Peyer's patch (tissue), 4 donors: Measurements from ENCODE around the gene KCNIP4. TPM values are rescaled to one million over a fixed set of nuclear protein-coding genes. Genes with fewer than 3 reads are reported as not detected.
"Not testable (repeated sequence)": the region's sequence is repeated elsewhere in the genome, so short reads cannot be mapped to it uniquely, and the experiment has no call there.

ENCODE experiments used
- DNase-seq, 3 donors: peaks; one replicate each; pipeline ENCODE4 v3.0.0-alpha.2; 2017 to 2019
- H3K27ac ChIP-seq, 4 donors: fragments of 200-600 bp; sonication (generic); one replicate each; pipeline ENCODE4 v1.5.1; 2016 to 2019
- H3K27me3 ChIP-seq, 2 donors: fragments of 200-600 bp; sonication (generic); one replicate each; pipeline ENCODE4 v1.5.1; 2019
- H3K36me3 ChIP-seq, 3 donors: fragments of 200-600 bp; sonication (generic); one replicate each; pipeline ENCODE4 v1.5.1; 2016 to 2019
- H3K4me1 ChIP-seq, 4 donors: fragments of 200-600 bp; sonication (generic); one replicate each; pipeline ENCODE4 v1.5.1; 2016 to 2019
- H3K4me3 ChIP-seq, 4 donors: fragments of 200-600 bp; sonication (generic); 1 replicate in 3 of 4; 2 replicates in 1 of 4; pipeline ENCODE4 v1.5.1; 2016 to 2019; ENCODE audit warnings: mild to moderate bottlenecking in 1 of 4
- H3K9me3 ChIP-seq, 4 donors: fragments of 200-600 bp; sonication (generic); one replicate each; pipeline ENCODE4 v1.5.1; 2016 to 2019; ENCODE audit warnings: mild to moderate bottlenecking in 1 of 4
- POLR2A ChIP-seq, 2 donors: fragments of 450-650 bp; IDR thresholded peaks; one replicate each; pipeline ENCODE4 v1.5.1; 2017; ENCODE audit warnings: antibody characterized with exemption in 2 of 2, mild to moderate bottlenecking in 2 of 2, moderate library complexity in 2 of 2
- total RNA-seq, 4 donors: library from RNA; depleted of rRNA; stranded (reverse); fragments of >200 nt; gene quantifications; one replicate each; pipeline ENCODE4 v1.1.0, GENCODE V29; 2016
- TF ChIP-seq, protein P1 (sequence below), 6 experiments: fragments of 450-650 bp in 4 of 6; fragments of 200-600 bp in 2 of 6; sonication (generic) in 1 of 6; IDR thresholded peaks; one replicate each; pipeline ENCODE4 v1.5.1; 2017 to 2019; ENCODE audit warnings: antibody characterized with exemption in 6 of 6, mild to moderate bottlenecking in 3 of 6, moderate library complexity in 1 of 6

KCNIP4 gene
- total RNA-seq, 4 donors from 2014 or later: 2.8 TPM; not detected in 3

GRCh38 chr4:20787940-20788665 is 1160.5 kb downstream of the KCNIP4 start:
- TF ChIP-seq POLR2A (IDR thresholded peaks at IDR 0.05): no peak
- TF ChIP-seq, protein P1, sequence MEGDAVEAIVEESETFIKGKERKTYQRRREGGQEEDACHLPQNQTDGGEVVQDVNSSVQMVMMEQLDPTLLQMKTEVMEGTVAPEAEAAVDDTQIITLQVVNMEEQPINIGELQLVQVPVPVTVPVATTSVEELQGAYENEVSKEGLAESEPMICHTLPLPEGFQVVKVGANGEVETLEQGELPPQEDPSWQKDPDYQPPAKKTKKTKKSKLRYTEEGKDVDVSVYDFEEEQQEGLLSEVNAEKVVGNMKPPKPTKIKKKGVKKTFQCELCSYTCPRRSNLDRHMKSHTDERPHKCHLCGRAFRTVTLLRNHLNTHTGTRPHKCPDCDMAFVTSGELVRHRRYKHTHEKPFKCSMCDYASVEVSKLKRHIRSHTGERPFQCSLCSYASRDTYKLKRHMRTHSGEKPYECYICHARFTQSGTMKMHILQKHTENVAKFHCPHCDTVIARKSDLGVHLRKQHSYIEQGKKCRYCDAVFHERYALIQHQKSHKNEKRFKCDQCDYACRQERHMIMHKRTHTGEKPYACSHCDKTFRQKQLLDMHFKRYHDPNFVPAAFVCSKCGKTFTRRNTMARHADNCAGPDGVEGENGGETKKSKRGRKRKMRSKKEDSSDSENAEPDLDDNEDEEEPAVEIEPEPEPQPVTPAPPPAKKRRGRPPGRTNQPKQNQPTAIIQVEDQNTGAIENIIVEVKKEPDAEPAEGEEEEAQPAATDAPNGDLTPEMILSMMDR (IDR thresholded peaks at IDR 0.05): no peak
- Histone ChIP-seq H3K9me3 (no peaks in the 10 kb centered on the region), H3K4me1 (no peaks in the 10 kb centered on the region), H3K4me3 (no peak overlapping the region), H3K27me3 (no peaks in the 10 kb centered on the region), H3K27ac (no peak overlapping the region), H3K36me3 (no peaks in the 10 kb centered on the region)
- DNase-seq: no peak

- H3K9me3 ChIP-seq, H3K36me3 ChIP-seq, H3K27me3 ChIP-seq, DNase-seq, H3K4me3 ChIP-seq, H3K4me1 ChIP-seq, H3K27ac ChIP-seq: not testable (repeated sequence)
These were observed 1165.4 kb downstream of the KCNIP4 start for GRCh38 chr4:20783134-20783533.

GRCh38 chr4:20778896-20779295 is 1169.7 kb downstream of the KCNIP4 start:
- TF ChIP-seq, protein P1 (IDR thresholded peaks at IDR 0.05): no peak
- no peak for TF ChIP-seq POLR2A (IDR thresholded peaks at IDR 0.05)
- peaks cover 0 to 3% (median 0%) of the 10 kb centered on the region in 4 donors for H3K9me3 ChIP-seq
- H3K27me3 ChIP-seq: no peaks in the 10 kb centered on the region
- no peak for DNase-seq
- no peaks in the 10 kb centered on the region for H3K4me1 ChIP-seq
- H3K27ac ChIP-seq: no peak overlapping the region
- no peak overlapping the region for H3K4me3 ChIP-seq
- H3K36me3 ChIP-seq: no peaks in the 10 kb centered on the region

GRCh38 chr4:20773144-20773997 is 1175.2 kb downstream of the KCNIP4 start:
- Histone ChIP-seq H3K27me3 (no peaks in the 10 kb centered on the region), H3K36me3 (no peaks in the 10 kb centered on the region), H3K4me1 (no peaks in the 10 kb centered on the region), H3K27ac (no peak overlapping the region), H3K9me3 (no peaks in the 10 kb centered on the region), H3K4me3 (no peak overlapping the region)
- peak in 2 of 3 donors; percentile 43 to 66 for DNase-seq
- TF ChIP-seq, protein P1 (IDR thresholded peaks at IDR 0.05): peak in 4 of 6 experiments; percentile 49 to 65 (median 56)
- TF ChIP-seq POLR2A (IDR thresholded peaks at IDR 0.05): no peak

DNA sequence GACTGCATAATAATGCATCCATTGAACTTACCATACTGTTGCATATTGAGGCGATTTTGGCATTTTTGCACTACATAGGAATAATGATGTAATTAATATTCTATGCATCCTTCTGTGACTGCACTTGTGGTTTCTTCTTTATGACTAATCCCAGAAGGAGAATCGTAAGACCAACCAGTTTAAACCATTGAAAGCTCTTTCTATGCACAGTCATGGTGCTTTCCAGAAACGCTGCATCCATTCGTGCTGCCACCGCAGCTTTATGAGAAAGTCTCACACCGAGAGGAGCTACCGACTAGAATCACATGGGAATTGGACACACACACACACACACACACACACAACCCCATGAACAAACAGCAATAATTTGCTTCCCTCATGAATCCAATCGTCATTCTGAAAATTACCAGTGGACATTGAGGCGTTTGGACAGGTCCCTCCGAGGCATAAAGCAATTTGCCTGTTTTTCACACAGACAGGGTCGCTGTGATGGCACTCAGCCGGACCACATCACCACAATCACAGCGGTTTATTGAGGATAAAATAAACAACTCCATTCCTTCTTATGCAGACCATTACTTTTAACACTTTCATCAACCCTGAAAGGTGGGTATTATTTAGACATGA is 1184.1 kb downstream of the KCNIP4 start:
- no peak for TF ChIP-seq POLR2A (IDR thresholded peaks at IDR 0.05)
- TF ChIP-seq, protein P1 (IDR thresholded peaks at IDR 0.05): no peak

More for the DNA sequence above, 1184.1 kb downstream of the KCNIP4 start:
- H3K27me3 ChIP-seq: no peaks in the 10 kb centered on the region
- no peaks in the 10 kb centered on the region for H3K9me3 ChIP-seq
- no peak overlapping the region for H3K4me3 ChIP-seq
- H3K27ac ChIP-seq: no peak overlapping the region
- H3K36me3 ChIP-seq: no peaks in the 10 kb centered on the region
- H3K4me1 ChIP-seq: no peaks in the 10 kb centered on the region
- DNase-seq: no peak
